NAMALWA (cell line): Measurements from ENCODE around the gene CHMP2B.

Source experiments
- DNase-seq: peaks from one replicate; pipeline ENCODE4 v3.0.0-alpha.2; 2015; ENCODE audit warnings: low spot score

CHMP2B gene

GRCh38 chr3:87227104-87227834, at the start of gene CHMP2B:
TSS of gene CHMP2B (plus strand) at chr3:87227309. CDS start at chr3:87227523, 214 bp downstream.
- peak; percentile 81 for DNase-seq

- no peak for DNase-seq
Observed at GRCh38 chr3:87179642-87180041, 47.5 kb upstream of the CHMP2B start.

- no peak for DNase-seq
Observed at GRCh38 chr3:87181551-87181950, 45.6 kb upstream of the CHMP2B start.

GRCh38 chr3:87182023-87182422, 45.1 kb upstream of the CHMP2B start:
- DNase-seq = no peak

- DNase-seq = no peak
Observed at GRCh38 chr3:87186608-87187159, 40.4 kb upstream of the CHMP2B start.

- no peak for DNase-seq
Observed at GRCh38 chr3:87191175-87191574, 35.9 kb upstream of the CHMP2B start.

GRCh38 chr3:87191641-87192040, 35.5 kb upstream of the CHMP2B start:
- no peak for DNase-seq

- no peak for DNase-seq
Observed at GRCh38 chr3:87196879-87197278, 30.2 kb upstream of the CHMP2B start.

GRCh38 chr3:87197531-87197930, 29.6 kb upstream of the CHMP2B start:
- DNase-seq = no peak

GRCh38 chr3:87198774-87199173, 28.3 kb upstream of the CHMP2B start:
- no peak for DNase-seq

GRCh38 chr3:87199628-87200027, 27.5 kb upstream of the CHMP2B start:
- no peak for DNase-seq

- no peak for DNase-seq
Observed at GRCh38 chr3:87200060-87200647, 27.0 kb upstream of the CHMP2B start.

GRCh38 chr3:87201727-87202126, 25.4 kb upstream of the CHMP2B start:
- no peak for DNase-seq

- DNase-seq = no peak
Observed at GRCh38 chr3:87203809-87204208, 23.3 kb upstream of the CHMP2B start.

GRCh38 chr3:87206070-87206469, 21.0 kb upstream of the CHMP2B start:
- no peak for DNase-seq

GRCh38 chr3:87206635-87207034, 20.5 kb upstream of the CHMP2B start:
- DNase-seq = no peak

- no peak for DNase-seq
Observed at GRCh38 chr3:87207460-87207859, 19.6 kb upstream of the CHMP2B start.

- no peak for DNase-seq
Observed at GRCh38 chr3:87209111-87209510, 18.0 kb upstream of the CHMP2B start.

GRCh38 chr3:87218560-87218959, 8.5 kb upstream of the CHMP2B start:
- DNase-seq = no peak

- no peak for DNase-seq
Observed at GRCh38 chr3:87219611-87220010, 7.5 kb upstream of the CHMP2B start.

- no peak for DNase-seq
Observed at GRCh38 chr3:87225659-87226058, 1.4 kb upstream of the CHMP2B start.

- peak; percentile 2 for DNase-seq
Observed at GRCh38 chr3:87227835-87228144, 681 bp downstream of the CHMP2B start.

- DNase-seq = no peak
Observed at GRCh38 chr3:87228316-87228715, 1.2 kb downstream of the CHMP2B start.

GRCh38 chr3:87229113-87229512, 2.0 kb downstream of the CHMP2B start:
- DNase-seq = no peak
